Neuron (in vitro differentiated cells): ENCODE measurements around the gene PYM1.
"Not testable (repeated sequence)": the region's sequence is repeated elsewhere in the genome, so short reads cannot be mapped to it uniquely, and the experiment has no call there.

Experiments used
- H2AFZ ChIP-seq: one replicate; pipeline ENCODE4 v1.6.1; 2013; ENCODE audit warnings: low read depth, mild to moderate bottlenecking, inconsistent platforms, low read length, moderate library complexity
- H3K27me3 ChIP-seq: one replicate; pipeline ENCODE4 v1.6.1; 2013; ENCODE audit warnings: low read length; ENCODE audit not compliant: insufficient read depth
- H3K36me3 ChIP-seq: one replicate; pipeline ENCODE4 v1.6.1; 2013; ENCODE audit warnings: low read length; ENCODE audit not compliant: insufficient read depth
- H3K4me1 ChIP-seq: one replicate; pipeline ENCODE4 v1.6.1; 2013; ENCODE audit warnings: low read length; ENCODE audit not compliant: insufficient read depth
- H3K4me3 ChIP-seq: 2 replicates; pipeline ENCODE4 v1.5.1; 2013; ENCODE audit warnings: mild to moderate bottlenecking, low read length, moderate library complexity
- H3K9me3 ChIP-seq: one replicate; pipeline ENCODE4 v1.6.1; 2013; ENCODE audit warnings: low read length

Gene PYM1

DNA sequence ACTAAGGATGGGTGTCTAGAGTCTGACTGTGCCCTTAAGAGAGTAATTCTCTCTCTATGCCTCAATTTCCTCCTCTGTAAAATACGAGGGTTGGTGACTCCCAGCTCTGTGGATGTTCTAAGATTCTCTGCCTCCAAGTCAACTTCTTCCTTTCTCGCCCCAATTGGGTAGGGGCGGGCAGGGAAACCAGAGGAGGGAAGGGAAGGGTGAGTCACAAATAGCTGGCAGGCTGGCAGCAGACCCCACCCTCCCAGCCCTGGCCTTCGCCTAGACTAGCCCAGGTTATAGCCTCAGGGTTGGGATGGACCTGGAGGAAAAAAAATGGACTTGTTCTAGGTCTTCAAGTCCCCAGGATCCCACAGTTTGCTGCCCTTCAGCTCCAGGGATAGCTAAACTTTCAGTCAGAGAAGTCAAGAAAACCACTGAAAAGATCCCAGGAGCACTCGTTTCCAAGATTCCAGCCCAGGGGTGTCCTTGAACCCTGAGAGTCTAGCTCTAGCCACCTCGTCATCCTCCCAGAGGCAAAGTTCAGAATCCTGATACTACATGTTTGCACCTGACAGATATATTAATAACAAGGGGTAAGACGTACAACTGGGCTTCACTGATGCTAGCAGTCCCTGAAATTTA, 5.6 kb upstream of the PYM1 start:
- H3K4me3 ChIP-seq: no peak overlapping the region
- H3K4me1 ChIP-seq: peaks cover 12% of the 10 kb centered on the region
- H3K36me3 ChIP-seq: no peaks in the 10 kb centered on the region
- H2AFZ ChIP-seq: no peak overlapping the region
- H3K27me3 ChIP-seq: peaks cover 6% of the 10 kb centered on the region
- H3K9me3 ChIP-seq: no peaks in the 10 kb centered on the region

DNA sequence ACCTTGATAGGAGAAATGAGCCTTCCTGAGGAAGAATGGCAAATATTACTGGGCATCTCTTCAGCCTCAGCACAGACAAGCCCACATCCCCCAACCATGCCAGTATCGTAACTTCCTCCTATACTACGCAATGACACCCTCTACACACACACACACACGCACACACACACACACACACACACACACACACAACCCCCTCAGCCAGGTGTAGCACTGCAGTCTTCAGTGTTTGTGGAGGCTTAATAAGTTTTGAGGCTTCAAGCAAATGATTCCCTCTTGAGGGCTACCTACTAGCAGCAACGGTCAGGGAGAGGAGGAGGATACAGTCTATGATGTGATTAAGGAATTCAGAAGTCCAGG, 4.8 kb upstream of the PYM1 start:
- Histone ChIP-seq H2AFZ (peak overlapping the region; percentile 63), H3K9me3 (no peaks in the 10 kb centered on the region), H3K4me1 (peaks cover 12% of the 10 kb centered on the region), H3K36me3 (no peaks in the 10 kb centered on the region), H3K4me3 (peak overlapping the region; percentile 49), H3K27me3 (peaks cover 6% of the 10 kb centered on the region)

DNA sequence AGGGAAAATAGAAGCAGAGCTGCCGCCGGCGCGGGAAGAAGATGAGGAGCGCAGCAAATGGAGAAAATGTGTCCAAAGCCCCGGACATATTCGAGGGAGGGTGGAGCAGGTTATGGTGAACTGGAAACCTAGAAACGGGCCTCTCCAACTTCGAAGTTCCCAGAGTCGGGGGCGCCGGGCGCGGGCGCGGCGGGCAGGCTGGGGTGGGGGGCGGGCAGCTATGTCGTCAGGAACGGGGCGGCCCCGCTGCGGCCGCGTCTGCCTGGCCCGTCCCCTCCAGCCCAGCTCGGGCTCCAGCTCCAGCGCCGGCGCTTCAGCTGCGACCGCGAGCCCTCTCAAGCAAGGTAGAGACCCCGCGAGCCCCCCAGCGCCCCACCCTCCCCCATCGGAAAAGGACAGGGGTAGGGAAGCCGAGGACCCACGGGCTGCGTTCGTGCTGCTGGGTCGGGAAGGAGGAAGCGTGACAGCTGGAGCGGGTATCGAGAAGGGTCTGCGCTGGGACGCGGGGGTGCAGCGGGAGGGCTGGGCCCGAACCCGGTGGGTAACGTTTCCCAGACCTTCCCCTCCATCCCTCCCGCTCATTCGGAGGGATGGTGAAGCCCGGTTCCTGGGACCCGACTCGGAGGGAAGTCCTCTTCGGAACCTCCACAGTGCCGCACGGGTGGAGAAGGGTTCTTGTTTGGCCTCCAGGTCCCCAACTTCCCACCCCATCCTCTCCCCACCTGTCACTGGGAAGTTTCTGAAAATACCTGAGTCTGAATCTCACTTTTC, 4.3 kb upstream of the PYM1 start:
- Histone ChIP-seq H3K4me3 (peak overlapping the region; percentile 49), H3K36me3 (no peaks in the 10 kb centered on the region), H2AFZ (peak overlapping the region; percentile 63), H3K9me3 (no peaks in the 10 kb centered on the region), H3K4me1 (peaks cover 12% of the 10 kb centered on the region), H3K27me3 (peaks cover 6% of the 10 kb centered on the region)

DNA sequence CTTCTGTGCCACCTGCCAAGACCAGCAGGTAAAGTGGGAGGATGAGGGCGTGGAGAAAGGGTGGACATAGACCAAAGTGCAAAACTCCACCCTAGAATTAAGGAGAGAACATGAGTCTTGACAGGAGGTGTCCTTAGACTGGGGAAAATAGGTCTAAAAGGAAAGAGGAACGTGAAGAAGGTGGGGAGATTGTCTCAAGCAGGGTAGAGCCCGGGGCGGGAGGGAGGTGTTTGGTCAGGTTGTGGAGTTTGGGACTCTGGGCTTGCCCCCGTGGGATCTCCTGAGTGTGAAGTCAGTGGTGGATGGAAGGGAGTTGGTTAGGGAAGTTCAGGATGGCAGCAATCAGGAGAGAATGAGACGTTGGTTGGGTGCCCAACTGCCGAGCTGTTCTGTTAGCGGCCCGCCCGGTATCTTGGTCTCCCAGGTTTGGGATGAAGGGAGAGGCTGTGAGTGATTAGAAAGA, 3.7 kb upstream of the PYM1 start:
- H3K27me3 ChIP-seq: peaks cover 6% of the 10 kb centered on the region
- peak overlapping the region; percentile 63 for H2AFZ ChIP-seq
- H3K36me3 ChIP-seq: no peaks in the 10 kb centered on the region
- H3K9me3 ChIP-seq: no peaks in the 10 kb centered on the region
- peaks cover 14% of the 10 kb centered on the region for H3K4me1 ChIP-seq
- peak overlapping the region; percentile 49 for H3K4me3 ChIP-seq

DNA sequence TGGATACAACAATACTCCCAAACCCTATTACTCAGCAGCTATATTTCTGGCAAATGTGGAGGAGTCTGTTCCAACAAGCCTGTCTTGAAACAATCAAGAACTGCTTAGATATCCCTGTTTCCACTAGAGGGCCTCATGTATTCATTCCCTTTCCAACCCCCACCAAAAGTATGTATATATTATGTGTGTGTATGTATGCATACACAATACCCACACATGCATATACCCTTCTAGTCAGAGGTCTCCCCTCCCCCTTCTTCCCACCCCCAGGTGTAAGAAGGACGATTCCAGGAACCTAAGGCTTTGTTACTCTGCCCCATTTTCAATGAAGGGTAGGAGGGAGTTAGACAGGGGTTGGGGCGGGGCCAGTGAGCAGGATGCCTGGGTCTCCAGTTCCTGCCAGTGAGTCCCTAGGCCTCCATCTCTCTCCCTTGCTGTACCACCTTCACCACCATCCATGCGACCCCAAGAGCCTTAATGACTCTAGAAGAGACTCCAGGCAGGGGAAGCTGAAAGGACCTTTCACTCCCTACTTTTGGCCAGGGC, 3.1 kb upstream of the PYM1 start, which contains the start of gene DGKA:
Gene DGKA, plus strand, starts transcription at position 392 of the 546 bp plus-strand sequence. CDS start 5,342 bp downstream, outside the sequence.
- H3K4me1 ChIP-seq: peaks cover 19% of the 10 kb centered on the region
- no peaks in the 10 kb centered on the region for H3K9me3 ChIP-seq
- peak within 1 kb of the TSS; percentile 49 for H3K4me3 ChIP-seq
- H3K27me3 ChIP-seq: peaks cover 6% of the 10 kb centered on the region
- H2AFZ ChIP-seq: peak within 1 kb of the TSS; percentile 63
- H3K36me3 ChIP-seq: no peaks in the 10 kb centered on the region

DNA sequence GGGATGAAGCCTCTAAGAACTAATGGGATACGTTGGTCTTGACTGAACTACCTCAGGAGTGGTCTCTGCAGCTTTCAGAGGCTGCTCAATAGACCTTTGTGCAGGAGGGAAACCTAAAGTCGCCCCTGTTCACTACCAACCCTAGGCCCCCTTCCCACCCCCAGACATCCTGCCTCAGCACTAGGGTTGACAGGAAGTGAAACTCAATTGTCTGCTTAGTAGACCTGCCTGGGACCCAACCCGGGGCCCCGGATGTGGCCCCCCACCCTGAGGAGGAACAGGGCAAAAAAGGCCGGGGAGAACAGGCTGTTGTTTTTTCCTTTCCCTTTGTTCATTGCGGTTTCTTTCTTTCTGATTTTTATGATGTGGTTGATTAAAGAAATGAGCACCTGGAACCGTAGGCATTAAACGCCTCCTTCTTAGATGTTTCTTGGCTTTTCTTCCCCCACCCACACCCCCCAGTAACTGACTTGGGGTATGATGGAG, 1.7 kb upstream of the PYM1 start:
- Histone ChIP-seq H3K27me3 (peaks cover 6% of the 10 kb centered on the region), H2AFZ (no peak overlapping the region), H3K4me3 (no peak overlapping the region), H3K36me3 (peaks cover 5% of the 10 kb centered on the region), H3K9me3 (no peaks in the 10 kb centered on the region), H3K4me1 (peaks cover 26% of the 10 kb centered on the region)

DNA sequence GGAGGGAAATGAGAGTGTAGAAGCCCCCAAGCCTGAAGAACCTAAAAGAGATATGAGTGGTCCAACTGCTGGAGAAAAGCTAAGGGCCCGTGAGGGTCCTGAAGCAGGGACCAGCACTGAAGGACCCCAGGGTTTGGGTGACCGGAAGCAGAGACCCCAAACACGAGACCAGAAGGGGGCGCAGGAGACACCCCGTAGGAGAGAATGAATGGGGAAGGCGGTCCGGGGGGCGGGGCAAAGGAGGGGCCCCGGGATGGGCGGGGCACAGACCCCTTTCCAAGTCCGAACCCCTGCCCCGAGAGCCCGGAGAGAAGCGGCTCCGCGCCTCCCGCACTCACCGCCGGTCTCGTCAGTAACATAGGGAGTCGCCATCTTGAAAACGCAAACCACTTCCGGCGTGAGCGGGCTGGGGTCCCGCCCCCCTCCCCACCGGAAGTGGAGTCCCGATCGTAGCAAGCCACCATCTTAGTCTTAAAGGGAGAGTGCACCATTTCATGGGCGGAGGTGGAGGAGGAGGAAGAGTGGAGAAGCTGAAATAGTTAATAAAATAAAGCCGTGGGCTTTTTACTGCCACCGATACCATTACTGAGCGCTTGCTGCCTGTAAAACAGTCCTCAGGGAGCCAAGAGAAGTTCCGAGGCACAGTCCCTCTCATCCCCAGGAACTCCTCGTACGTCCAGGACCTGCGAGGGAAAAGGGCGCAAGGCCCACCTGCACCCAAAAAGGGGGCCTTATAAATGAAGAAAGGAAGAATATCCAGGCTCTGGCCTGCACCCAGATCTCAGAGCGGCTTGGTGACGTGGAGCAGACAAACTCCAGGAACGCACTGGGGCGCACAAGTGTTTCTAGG, 731 bp downstream of the PYM1 start:
- peak overlapping the region; percentile 91 for H3K4me3 ChIP-seq
- no peaks in the 10 kb centered on the region for H3K27me3 ChIP-seq
- peaks cover 21% of the 10 kb centered on the region for H3K4me1 ChIP-seq
- peaks cover 13% of the 10 kb centered on the region for H3K36me3 ChIP-seq
- no peaks in the 10 kb centered on the region for H3K9me3 ChIP-seq
- peak overlapping the region; percentile 76 for H2AFZ ChIP-seq

DNA sequence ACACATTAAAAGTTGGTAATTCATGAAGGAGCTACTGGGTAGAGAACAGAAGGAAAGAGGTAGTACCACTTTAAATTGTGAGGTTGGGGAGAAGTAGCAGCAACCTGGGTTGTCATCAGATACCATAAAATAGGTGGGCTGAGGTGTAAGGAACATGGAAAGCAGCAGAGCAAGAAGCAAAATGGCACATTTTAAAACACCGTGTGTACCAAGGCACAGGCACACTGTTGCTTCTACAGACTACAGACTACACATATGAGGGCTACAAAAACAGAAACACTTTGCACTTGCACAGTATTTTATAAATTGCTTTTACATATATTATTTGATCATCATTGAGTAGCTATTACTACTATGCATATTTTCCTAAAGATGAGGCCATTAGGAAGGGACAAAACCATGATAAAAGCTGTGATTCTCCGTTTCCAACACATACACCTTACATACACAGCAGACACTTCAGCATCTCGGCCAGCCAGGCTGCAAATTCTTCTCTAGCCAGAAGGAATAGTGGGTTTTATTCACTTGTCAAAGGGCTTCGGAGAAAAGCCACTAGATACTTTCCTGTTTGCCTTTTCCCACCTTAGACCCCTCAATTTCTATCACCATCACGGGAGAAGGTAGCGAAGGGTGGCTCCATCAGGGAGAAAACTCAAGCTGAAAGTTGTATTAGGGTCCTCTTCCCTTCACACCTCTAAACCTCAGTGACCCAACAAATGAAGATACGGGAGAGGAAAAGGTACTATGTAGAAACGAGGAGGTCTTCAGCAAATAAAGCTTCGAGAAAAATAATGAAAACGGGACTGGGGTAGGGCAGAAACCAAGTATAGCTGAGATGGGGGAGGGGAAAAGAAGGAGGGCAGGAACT, 1.6 kb downstream of the PYM1 start:
- peaks cover 16% of the 10 kb centered on the region for H3K36me3 ChIP-seq
- H3K4me3 ChIP-seq: peak overlapping the region; percentile 91
- no peaks in the 10 kb centered on the region for H3K27me3 ChIP-seq
- H3K9me3 ChIP-seq: no peaks in the 10 kb centered on the region
- H2AFZ ChIP-seq: peak overlapping the region; percentile 76
- H3K4me1 ChIP-seq: peaks cover 19% of the 10 kb centered on the region

DNA sequence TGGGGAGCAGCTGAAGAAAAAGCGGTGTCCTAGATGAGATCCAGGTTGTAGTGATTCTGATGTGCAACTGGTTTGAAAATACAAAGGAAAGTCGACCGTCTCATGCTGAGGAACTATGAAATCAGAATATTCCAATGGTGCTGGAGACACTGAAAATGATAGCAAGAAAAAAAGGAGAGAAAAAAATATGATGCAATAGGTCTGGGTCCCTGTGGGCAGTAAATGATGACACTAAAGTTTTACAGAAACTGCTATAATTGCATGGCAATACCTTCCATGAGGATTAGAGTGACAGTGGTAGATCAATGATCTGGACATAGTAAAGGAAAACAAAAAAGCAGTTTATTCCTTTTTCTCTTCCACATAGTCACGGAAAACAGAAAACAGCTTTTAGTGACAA, 2.3 kb downstream of the PYM1 start:
- Histone ChIP-seq H2AFZ (no peak overlapping the region), H3K36me3 (peaks cover 16% of the 10 kb centered on the region), H3K27me3 (no peaks in the 10 kb centered on the region), H3K4me1 (peaks cover 14% of the 10 kb centered on the region), H3K4me3 (peak overlapping the region; percentile 91), H3K9me3 (no peaks in the 10 kb centered on the region)

DNA sequence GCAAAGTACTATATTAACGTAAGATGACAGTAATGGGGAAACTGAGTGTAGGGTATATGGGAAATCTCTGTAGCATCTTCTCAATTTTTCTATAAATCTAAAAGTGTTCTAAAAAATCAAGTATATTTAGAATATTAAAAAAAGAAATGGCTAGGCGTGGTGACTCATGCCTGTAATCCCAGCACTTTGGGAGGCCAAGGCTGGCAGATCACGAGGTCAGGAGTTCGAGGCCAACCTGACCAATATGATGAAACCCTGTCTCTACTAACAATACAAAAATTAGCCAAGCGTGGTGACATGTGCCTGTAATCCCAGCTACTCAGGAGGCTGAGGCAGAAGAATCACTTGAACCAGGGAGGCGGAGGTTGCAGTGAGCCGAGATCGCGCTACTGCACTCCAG, 4.0 kb downstream of the PYM1 start:
- not testable (repeated sequence) for H3K4me3 ChIP-seq, H2AFZ ChIP-seq, H3K9me3 ChIP-seq, H3K27me3 ChIP-seq
- Histone ChIP-seq H3K4me1 (peaks cover 14% of the 10 kb centered on the region), H3K36me3 (peaks cover 16% of the 10 kb centered on the region)

DNA sequence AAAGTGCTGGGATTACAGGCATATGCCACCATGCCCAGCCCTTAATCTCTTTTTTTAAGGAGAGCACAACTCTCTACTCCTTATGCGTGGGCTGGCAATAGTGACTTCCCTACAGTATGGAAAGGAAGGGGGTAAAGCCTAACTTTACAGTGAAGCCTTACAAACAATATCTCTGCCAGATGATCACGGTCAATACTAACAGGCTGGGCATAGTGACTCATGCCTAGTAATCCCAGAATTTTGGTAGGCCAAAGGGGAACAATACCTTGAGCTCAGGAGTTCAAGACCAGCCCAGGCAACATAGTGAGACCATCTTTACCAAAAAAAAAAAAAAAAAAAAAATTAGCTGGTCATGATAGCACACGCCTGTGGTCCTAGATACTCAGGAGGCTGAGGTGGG, 5.6 kb downstream of the PYM1 start:
- H3K27me3 ChIP-seq: no peaks in the 10 kb centered on the region
- peaks cover 16% of the 10 kb centered on the region for H3K36me3 ChIP-seq
- H3K9me3 ChIP-seq: no peaks in the 10 kb centered on the region
- H3K4me3 ChIP-seq: no peak overlapping the region
- H2AFZ ChIP-seq: no peak overlapping the region
- peaks cover 14% of the 10 kb centered on the region for H3K4me1 ChIP-seq

DNA sequence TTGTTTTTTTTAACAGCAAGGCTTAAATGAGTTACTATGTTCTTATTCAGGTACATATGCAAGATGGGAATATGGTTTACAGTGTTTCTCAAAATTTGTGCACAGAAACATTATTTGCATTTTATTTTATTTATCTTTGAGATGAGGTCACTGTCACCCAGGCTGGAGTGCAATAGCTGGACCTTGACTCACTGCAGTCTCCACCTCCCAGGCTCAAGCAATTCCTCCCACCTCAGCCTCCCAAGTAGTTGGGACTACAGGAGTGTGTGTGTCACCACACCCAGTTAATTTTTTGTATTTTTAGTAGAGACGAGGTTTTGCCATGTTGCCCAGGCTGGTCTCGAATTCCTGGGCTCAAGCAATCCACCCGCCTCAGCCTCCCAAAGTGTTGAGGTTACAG, 8.7 kb downstream of the PYM1 start:
- peaks cover 21% of the 10 kb centered on the region for H3K36me3 ChIP-seq

More for the DNA sequence above, 8.7 kb downstream of the PYM1 start:
- not testable (repeated sequence) for H3K4me3 ChIP-seq, H3K9me3 ChIP-seq, H3K4me1 ChIP-seq, H2AFZ ChIP-seq, H3K27me3 ChIP-seq
